WTC11 (cell line): ENCODE results near the gene SEC24C. TPM values are rescaled to one million over a fixed set of nuclear protein-coding genes. Genes with fewer than 3 reads are reported as not detected.

Experiments used
- ARID4B ChIP-seq: sonication (generic); formaldehyde crosslinking; IDR thresholded peaks from 2 replicates; pipeline ENCODE4 v1.8.0; 2023; ENCODE audit warnings: missing genetic modification reagents, mild to moderate bottlenecking, borderline replicate concordance
- CBFB ChIP-seq: sonication (generic); formaldehyde crosslinking; IDR thresholded peaks from 2 replicates; pipeline ENCODE4 v1.8.1; 2022; ENCODE audit warnings: mild to moderate bottlenecking, low read depth, missing genetic modification reagents
- CDX4 ChIP-seq: fragments of 250-450 bp; sonication (Bioruptor Pico); IDR thresholded peaks from 2 replicates; pipeline ENCODE4 v1.9.0; 2021; ENCODE audit warnings: moderate library complexity, mild to moderate bottlenecking, inconsistent platforms, borderline replicate concordance
- E2F1 ChIP-seq: sonication (generic); formaldehyde crosslinking; IDR thresholded peaks from 2 replicates; pipeline ENCODE4 v1.8.0; 2022; ENCODE audit warnings: mild to moderate bottlenecking, missing genetic modification reagents
- ERG ChIP-seq: fragments of 250-450 bp; sonication (Bioruptor Pico); IDR thresholded peaks from 2 replicates; pipeline ENCODE4 v1.8.0; 2021; ENCODE audit warnings: mild to moderate bottlenecking
- FOXK1 ChIP-seq: sonication (generic); formaldehyde crosslinking; IDR thresholded peaks from 2 replicates; pipeline ENCODE4 v1.8.0; 2022; ENCODE audit warnings: mild to moderate bottlenecking, moderate library complexity, missing genetic modification reagents
- FOXP1 ChIP-seq: sonication (generic); formaldehyde crosslinking; IDR thresholded peaks from 2 replicates; pipeline ENCODE4 v1.8.0; 2022; ENCODE audit warnings: missing genetic modification reagents, mild to moderate bottlenecking, moderate library complexity, borderline replicate concordance
- FOXP4 ChIP-seq: sonication (generic); formaldehyde crosslinking; IDR thresholded peaks from 2 replicates; pipeline ENCODE4 v1.8.0; 2022; ENCODE audit warnings: mild to moderate bottlenecking, missing genetic modification reagents
- GTF2I ChIP-seq: fragments of 250-450 bp; sonication (Bioruptor Pico); conservative IDR thresholded peaks from 2 replicates; pipeline ENCODE4 v1.4.0; 2021; ENCODE audit warnings: mild to moderate bottlenecking
- MXD4 ChIP-seq: fragments of 250-450 bp; sonication (Bioruptor Pico); IDR thresholded peaks from 2 replicates; pipeline ENCODE4 v1.8.0; 2021; ENCODE audit warnings: mild to moderate bottlenecking, moderate library complexity, borderline replicate concordance
- MYBL2 ChIP-seq: sonication (generic); formaldehyde crosslinking; IDR thresholded peaks from 2 replicates; pipeline ENCODE4 v1.8.1; 2023; ENCODE audit warnings: mild to moderate bottlenecking, moderate library complexity, missing genetic modification reagents
- TCF7 ChIP-seq: sonication (generic); formaldehyde crosslinking; IDR thresholded peaks from 2 replicates; pipeline ENCODE4 v1.8.0; 2022; ENCODE audit warnings: mild to moderate bottlenecking, low read depth, missing genetic modification reagents, moderate library complexity
- TEAD4 ChIP-seq: sonication (generic); formaldehyde crosslinking; IDR thresholded peaks from 2 replicates; pipeline ENCODE4 v1.8.0; 2022; ENCODE audit warnings: mild to moderate bottlenecking, missing genetic modification reagents
- ZNF232 ChIP-seq: sonication (generic); formaldehyde crosslinking; IDR thresholded peaks from 2 replicates; pipeline ENCODE4 v1.8.0; 2022; ENCODE audit warnings: mild to moderate bottlenecking, missing genetic modification reagents
- ZNF425 ChIP-seq: fragments of 250-450 bp; sonication (Bioruptor Pico); conservative IDR thresholded peaks from 2 replicates; pipeline ENCODE4 v1.9.0; 2021; ENCODE audit warnings: mild to moderate bottlenecking
- ZNF512 ChIP-seq: sonication (generic); formaldehyde crosslinking; IDR thresholded peaks from 2 replicates; pipeline ENCODE4 v1.8.1; 2022; ENCODE audit warnings: missing genetic modification reagents, borderline replicate concordance
- total RNA-seq: library from RNA; stranded (reverse); gene quantifications from 3 replicates; pipeline ENCODE4 v1.2.3, GENCODE V29; 2021

Gene SEC24C
- total RNA-seq, 1 experiment from 2014 or later: 74.2 TPM

- TF ChIP-seq ARID4B (CRISPR knock-in tag) (peak; percentile 72; the same call in 1 of the 2 replicates), MXD4 (CRISPR knock-in tag) (no peak), ZNF425 (CRISPR knock-in tag) (no peak), MYBL2 (CRISPR knock-in tag) (peak; percentile 86; the same call in 1 of the 2 replicates), E2F1 (CRISPR knock-in tag) (no peak), CBFB (no peak), ZNF232 (CRISPR knock-in tag) (no peak), ERG (CRISPR knock-in tag) (no peak), TCF7 (CRISPR knock-in tag) (no peak), ZNF512 (CRISPR knock-in tag) (no peak), FOXP4 (CRISPR knock-in tag) (no peak), FOXK1 (peak; percentile 91), GTF2I (CRISPR knock-in tag) (no peak), FOXP1 (CRISPR knock-in tag) (peak; percentile 93), CDX4 (no peak), TEAD4 (no peak)
These were observed 37.9 kb downstream of the SEC24C start, which contains the start of gene CHCHD1 (continued) for GRCh38 chr10:73781879-73782748.
